Ramos (cell line): ENCODE data around the gene DEFB119.
"Not testable (repeated sequence)": the region's sequence is repeated elsewhere in the genome, so short reads cannot be mapped to it uniquely, and the experiment has no call there.

Experiments
- in situ Hi-C: fragments of 300-500 bp; cut with MboI; formaldehyde crosslinking; loops from one replicate; pipeline ENCODE4 v1.14.3; 2022; ENCODE audit warnings: low sequenced_read_pairs; ENCODE audit not compliant: unreplicated experiment

DEFB119 gene

GRCh38 chr20:31390490-31390889 is at the start of gene DEFB119:
Gene DEFB119 (minus strand): TSS chr20:31390590. CDS start chr20:31390483, 107 bp downstream.
- in situ Hi-C loops = no loop called here

- in situ Hi-C loops = no loop called here
Measured at GRCh38 chr20:31430568-31431115, 40.3 kb upstream of the DEFB119 start.

GRCh38 chr20:31427576-31427975 is 37.2 kb upstream of the DEFB119 start:
- in situ Hi-C loops = not testable (repeated sequence)

GRCh38 chr20:31426891-31427551 is 36.6 kb upstream of the DEFB119 start:
- in situ Hi-C loops = not testable (repeated sequence)

- in situ Hi-C loops = no loop called here
Measured at GRCh38 chr20:31425797-31426196, 35.4 kb upstream of the DEFB119 start.

GRCh38 chr20:31418307-31418706 is 27.9 kb upstream of the DEFB119 start:
- in situ Hi-C loops = no loop called here

GRCh38 chr20:31415653-31416052 is 25.3 kb upstream of the DEFB119 start:
- in situ Hi-C loops = no loop called here

GRCh38 chr20:31414381-31414780 is 24.0 kb upstream of the DEFB119 start:
- in situ Hi-C loops = no loop called here

- in situ Hi-C loops = no loop called here
Measured at GRCh38 chr20:31410011-31410410, 19.6 kb upstream of the DEFB119 start.

- in situ Hi-C loops = no loop called here
Measured at GRCh38 chr20:31406115-31406514, 15.7 kb upstream of the DEFB119 start, which contains the start of gene DEFB121. Gene DEFB121 (minus strand): TSS chr20:31406215. CDS start chr20:31406152, 63 bp downstream.

GRCh38 chr20:31403886-31404285 is 13.5 kb upstream of the DEFB119 start:
- in situ Hi-C loops = no loop called here

GRCh38 chr20:31394900-31395299 is 4.5 kb upstream of the DEFB119 start:
- in situ Hi-C loops = no loop called here

- in situ Hi-C loops = no loop called here
Measured at GRCh38 chr20:31392836-31393235, 2.4 kb upstream of the DEFB119 start.

GRCh38 chr20:31374346-31374745 is 16.0 kb downstream of the DEFB119 start:
- in situ Hi-C loops = no loop called here

GRCh38 chr20:31368301-31368700 is 22.1 kb downstream of the DEFB119 start, which contains the start of gene DEFB118:
Gene DEFB118 (plus strand): TSS chr20:31368601. CDS start chr20:31368651, 50 bp downstream.
- in situ Hi-C loops = no loop called here

GRCh38 chr20:31364272-31364671 is 26.1 kb downstream of the DEFB119 start:
- in situ Hi-C loops = not testable (repeated sequence)

- in situ Hi-C loops = no loop called here
Measured at GRCh38 chr20:31363295-31363694, 27.1 kb downstream of the DEFB119 start.

- in situ Hi-C loops = no loop called here
Measured at GRCh38 chr20:31355981-31356380, 34.4 kb downstream of the DEFB119 start.

- in situ Hi-C loops = no loop called here
Measured at GRCh38 chr20:31341470-31341869, 48.9 kb downstream of the DEFB119 start.

- in situ Hi-C loops = no loop called here
Measured at GRCh38 chr20:31330893-31331292, 59.5 kb downstream of the DEFB119 start.
